ENCODE data around the gene RENBP. TPM values are rescaled to one million over a fixed set of nuclear protein-coding genes. Genes with fewer than 3 reads are reported as not detected.

RENBP gene
- 18.8 and 20.8 TPM in 2 replicates for total RNA-seq

DNA sequence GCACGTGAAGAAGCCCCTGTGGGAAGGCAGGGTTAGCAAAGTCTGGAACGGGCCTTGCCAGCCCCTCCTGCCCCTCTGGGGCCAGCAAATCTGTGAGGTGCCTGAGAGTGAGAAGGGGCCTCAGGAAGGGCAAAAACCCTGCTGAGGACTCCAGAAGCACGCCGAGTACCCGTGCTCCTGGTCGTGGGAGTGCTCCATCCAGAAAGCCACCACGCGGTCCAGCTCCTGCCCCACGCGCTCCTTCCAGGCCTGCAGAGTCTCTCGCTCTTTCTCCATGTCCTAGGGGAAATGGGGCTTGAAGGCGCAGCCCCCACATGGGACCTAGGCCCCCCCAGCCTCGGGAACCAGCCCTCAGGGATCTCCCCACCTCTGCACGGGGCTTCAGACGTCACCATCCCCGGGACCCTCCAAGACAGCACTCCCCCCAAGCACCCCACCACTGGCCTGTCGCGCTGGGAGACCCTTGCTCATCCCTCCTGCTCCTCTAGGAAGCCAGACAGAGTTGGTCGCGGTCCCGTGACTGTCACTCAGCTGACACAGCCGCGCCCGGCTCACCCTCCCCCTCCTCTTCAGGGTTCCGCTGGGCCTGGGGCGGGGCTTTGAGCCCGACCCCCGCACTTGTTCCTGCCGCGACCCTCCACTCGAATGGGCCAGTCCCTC is at the start of gene RENBP:
Gene RENBP (minus strand): TSS at position 504 of the 660 bp plus-strand sequence. CDS start 33 bp downstream, at position 471.

DNA sequence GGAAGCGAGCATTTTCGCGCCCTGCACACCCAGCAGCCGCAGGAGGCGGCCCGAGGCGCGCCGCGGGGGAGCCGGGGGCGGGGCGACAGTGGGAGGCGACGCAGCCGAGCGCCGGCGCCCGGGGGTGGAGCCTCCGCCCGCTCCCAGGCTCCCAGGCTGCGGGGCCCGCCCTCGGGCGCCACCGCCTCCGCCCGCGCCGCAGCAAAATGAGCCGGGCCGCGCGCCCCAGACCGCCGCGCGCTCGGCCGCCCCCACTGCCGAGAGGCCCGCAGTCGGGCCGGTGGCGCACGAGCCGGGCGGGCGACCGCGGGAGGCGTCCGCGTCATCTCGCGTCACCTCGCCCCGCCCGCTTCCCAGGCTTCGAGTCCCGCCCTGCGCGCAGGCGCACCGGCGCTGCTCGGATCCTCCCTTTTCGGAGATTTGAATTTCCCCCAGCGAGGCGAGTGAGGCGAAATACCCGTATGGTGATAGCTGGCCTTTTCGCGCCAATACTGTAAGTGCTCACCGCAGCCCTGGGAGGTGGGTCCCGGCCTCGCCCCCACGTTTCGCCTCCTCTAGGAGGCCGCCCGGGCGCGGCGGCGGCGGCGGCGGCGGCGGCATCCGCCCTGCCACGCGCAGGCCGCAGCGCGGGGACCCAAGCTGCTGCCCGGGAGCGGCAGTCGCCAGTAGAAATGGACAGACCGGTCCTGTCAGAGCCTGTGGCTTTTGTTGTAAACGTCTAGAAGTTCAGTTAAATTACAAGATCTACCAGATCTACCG is 28.1 kb upstream of the RENBP start, which contains the start of gene TMEM187:
Gene TMEM187 (plus strand): TSS at position 387 of the 759 bp plus-strand sequence. CDS start 9,309 bp downstream, outside the sequence.

DNA sequence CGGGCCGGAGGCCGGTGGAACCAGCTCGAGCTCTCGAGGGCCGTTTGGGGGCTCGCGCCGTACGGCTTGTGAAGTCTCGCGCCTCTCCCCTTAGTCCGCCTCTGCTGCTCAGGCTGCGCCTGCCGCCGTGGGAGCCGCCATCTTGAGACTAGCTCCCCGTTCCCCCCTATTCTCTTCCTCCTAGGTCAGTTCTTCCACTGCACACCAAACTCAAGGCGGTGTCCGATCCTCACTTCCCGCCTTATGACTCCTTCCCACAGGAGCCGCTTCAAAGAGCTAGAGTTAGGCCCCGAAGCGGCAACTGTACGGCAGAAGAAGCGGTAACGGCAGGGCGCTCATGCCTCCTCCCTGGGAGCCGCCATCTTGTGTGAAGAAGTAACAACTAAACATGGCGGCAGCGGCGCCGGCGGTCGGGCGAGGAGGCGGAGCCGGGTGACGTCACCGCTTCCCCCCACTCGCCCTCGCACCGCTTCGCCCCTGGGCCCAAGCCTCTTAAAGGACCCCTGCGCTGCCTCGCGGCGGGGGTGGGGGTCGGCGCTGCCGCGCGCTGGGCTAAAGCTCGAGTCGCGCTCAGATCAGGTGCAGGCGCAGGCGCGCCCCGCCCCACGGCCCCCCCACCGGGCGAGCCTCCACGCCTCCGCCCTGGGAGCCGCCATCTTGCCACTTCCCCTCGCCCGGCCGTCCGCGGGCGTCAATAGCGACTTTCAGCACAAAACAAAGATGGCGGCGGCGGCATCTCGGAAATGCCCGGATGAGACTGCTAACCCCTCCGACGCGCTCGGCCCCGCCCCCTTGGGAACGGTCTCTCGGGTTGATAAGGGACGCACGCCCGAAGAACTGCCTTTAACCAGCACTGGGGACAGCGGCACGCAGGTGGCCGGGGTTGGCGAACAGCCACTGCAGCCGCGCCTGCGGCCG is 27.3 kb upstream of the RENBP start, which contains the start of gene HCFC1:
Gene HCFC1 (minus strand): TSS at position 369 of the 918 bp plus-strand sequence. CDS start 978 bp downstream, outside the sequence.

DNA sequence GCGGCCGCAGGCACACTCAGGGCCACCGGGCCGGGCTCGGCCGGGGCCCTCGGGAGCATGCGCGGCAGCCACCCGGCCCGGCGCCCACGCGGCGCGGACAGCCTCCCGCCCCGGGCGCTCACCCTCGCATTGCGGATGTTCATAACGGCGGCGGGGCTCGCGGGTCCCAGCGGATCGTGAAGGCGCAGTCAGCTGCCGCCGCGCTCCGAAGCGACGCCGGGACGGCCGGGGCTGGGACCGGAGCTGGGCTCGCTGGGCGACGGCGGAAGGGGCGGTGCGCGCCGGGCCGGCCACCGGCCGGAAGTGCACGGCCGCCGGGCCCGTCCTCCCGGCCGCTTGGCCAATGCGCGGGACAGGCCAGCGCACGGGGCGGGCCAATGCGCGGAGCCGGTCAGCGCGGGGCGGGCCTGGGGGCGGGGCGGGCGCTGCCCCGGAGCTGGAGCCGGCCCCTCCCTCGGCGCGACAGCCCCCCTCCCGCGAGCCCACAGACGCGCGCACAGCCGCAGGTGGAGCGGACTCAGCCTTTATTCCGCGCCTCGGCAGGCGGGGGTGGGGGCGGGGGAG is 9.6 kb downstream of the RENBP start, which contains the start of gene NAA10:
Gene NAA10 (minus strand): TSS at position 276 of the 564 bp plus-strand sequence. CDS start 133 bp downstream, at position 143.

GRCh38 chrX:153925739-153926551 is 18.5 kb downstream of the RENBP start, which contains the start of gene ARHGAP4:
Gene ARHGAP4 (minus strand): TSS chrX:153926264. CDS start chrX:153926202, 62 bp downstream.

GRCh38 chrX:153903991-153904957 is 40.2 kb downstream of the RENBP start, which contains the start of gene AVPR2:
Gene AVPR2 (plus strand): TSS chrX:153904673. CDS start chrX:153905146, 473 bp downstream.

DNA sequence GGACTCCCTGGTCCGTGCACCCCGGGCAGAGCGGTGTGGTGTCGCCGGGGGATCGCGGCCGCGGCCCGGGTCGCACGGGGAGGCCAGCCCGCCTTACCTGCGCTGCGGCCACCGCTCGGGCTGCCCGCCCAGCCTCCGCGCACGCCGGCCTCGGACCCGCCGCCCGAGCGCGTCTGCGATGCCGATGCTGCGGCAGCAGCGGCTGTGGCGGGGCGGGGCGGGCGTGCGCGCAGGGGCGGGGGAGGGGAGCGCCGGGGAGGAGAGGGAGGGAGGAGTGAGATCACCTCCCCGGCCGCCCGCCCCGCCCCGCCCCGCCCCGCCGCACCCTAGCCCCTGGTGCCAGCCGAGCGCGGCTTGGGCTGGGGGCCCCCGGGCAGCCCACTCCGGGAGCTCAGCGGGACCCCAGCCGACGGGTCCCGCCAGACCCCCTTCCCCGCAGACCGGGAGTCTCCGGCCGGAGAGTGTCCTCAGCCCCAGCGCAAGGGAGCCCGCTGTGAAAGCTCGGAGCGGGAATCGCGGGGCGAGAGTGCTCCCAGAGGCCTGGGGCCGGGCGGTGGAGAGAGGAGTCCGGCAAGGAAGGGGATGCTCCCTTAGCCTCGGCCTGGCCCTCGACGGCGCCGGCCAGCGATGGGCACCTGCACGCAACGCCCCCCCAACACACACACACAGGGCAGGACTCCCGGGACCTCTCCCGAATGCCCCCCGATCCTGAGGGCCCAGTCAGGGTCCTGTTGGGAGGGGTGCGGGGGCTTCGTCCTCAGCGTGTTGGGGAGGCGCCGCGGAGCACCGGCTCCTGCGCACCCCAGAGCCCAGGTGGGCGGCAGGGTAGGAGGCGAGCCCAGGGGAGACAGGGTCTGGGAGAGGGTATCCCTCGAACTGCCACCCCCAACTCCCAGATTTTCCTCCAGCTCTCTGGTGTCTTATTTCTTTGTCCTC is 58.2 kb downstream of the RENBP start, which contains the start of gene L1CAM:
Gene L1CAM (minus strand): TSS at position 206 of the 936 bp plus-strand sequence. CDS start 10,337 bp downstream, outside the sequence.

Other genes starting within 250 kb of the RENBP start
- 171 and 208 TPM in 2 replicates for gene BCAP31, start 220.3 kb downstream of the RENBP start, total RNA-seq
- gene ABCD1, start 219.8 kb downstream of the RENBP start, total RNA-seq, result 13.6 and 14.7 TPM in 2 replicates
- 4.3 and 7.5 TPM in 2 replicates for gene PLXNB3, start 180.4 kb downstream of the RENBP start, total RNA-seq
- 0.26 and 0.56 TPM in 2 replicates for gene SRPK3, start 163.6 kb downstream of the RENBP start, total RNA-seq
- gene IDH3G, start 150.3 kb downstream of the RENBP start, total RNA-seq, result 57.4 and 67.8 TPM in 2 replicates
- 168 and 219 TPM in 2 replicates for gene SSR4, start 150.0 kb downstream of the RENBP start, total RNA-seq
- gene PDZD4, start 114.1 kb downstream of the RENBP start, total RNA-seq, result 0.37 and 0.53 TPM in 2 replicates
- under 0.01 and 0.13 TPM in 2 replicates for gene L1CAM, start 58.5 kb downstream of the RENBP start, total RNA-seq
- gene AVPR2, start 40.0 kb downstream of the RENBP start, total RNA-seq, result not detected in 2 replicates
- gene ARHGAP4, start 18.4 kb downstream of the RENBP start, total RNA-seq, result 1.1 and 1.2 TPM in 2 replicates
- gene NAA10, start 9.6 kb downstream of the RENBP start, total RNA-seq, result 42.7 and 52.8 TPM in 2 replicates
- gene HCFC1, start 27.2 kb upstream of the RENBP start, total RNA-seq, result 11.8 and 12.7 TPM in 2 replicates
- gene TMEM187, start 28.1 kb upstream of the RENBP start, total RNA-seq, result 6.4 and 7.3 TPM in 2 replicates
- 59.7 and 63.7 TPM in 2 replicates for gene IRAK1, start 75.3 kb upstream of the RENBP start, total RNA-seq
- gene MECP2, start 153.1 kb upstream of the RENBP start, total RNA-seq, result 18.0 and 29.0 TPM in 2 replicates
- gene OPN1LW, start 199.6 kb upstream of the RENBP start, total RNA-seq, result not detected in 2 replicates
- not detected in 2 replicates for gene OPN1MW, start 238.0 kb upstream of the RENBP start, total RNA-seq